Tibial nerve (tissue), 3 donors: ENCODE results near the gene UNC50.

Experiments
- CTCF ChIP-seq, 5 experiments: fragments of 200-600 bp in 3 of 5; fragments of 450-650 bp in 2 of 5; sonication (generic) in 3 of 5; IDR thresholded peaks; one replicate each; pipeline ENCODE4 v1.5.1; 2016 to 2019; ENCODE audit warnings: antibody characterized with exemption in 5 of 5, mild to moderate bottlenecking in 3 of 5, moderate library complexity in 2 of 5
- POLR2A ChIP-seq, 2 donors: fragments of 450-650 bp; IDR thresholded peaks; one replicate each; pipeline ENCODE4 v1.6.1; 2017; ENCODE audit warnings: antibody characterized with exemption in 2 of 2, mild to moderate bottlenecking in 2 of 2, moderate library complexity in 2 of 2

GRCh38 chr2:98605076-98605475 lies 3.3 kb upstream of the UNC50 start:
- TF ChIP-seq CTCF (IDR thresholded peaks at IDR 0.05): no peak
- TF ChIP-seq POLR2A (IDR thresholded peaks at IDR 0.05): no peak
